ENCODE data around the gene GP5. TPM values are rescaled to one million over a fixed set of nuclear protein-coding genes. Genes with fewer than 3 reads are reported as not detected.

Gene GP5
- total RNA-seq, 1 experiment from 2014 or later: 0.15 TPM

- Histone ChIP-seq H3K27me3 (ENCODE audit: insufficient read depth, low read length) (no peaks in the 10 kb centered on the region), H3K4me1 (ENCODE audit: control insufficient read depth in 1 of 2, insufficient read depth in 2 of 2, low read length in 2 of 2) (no peaks in the 10 kb centered on the region), H3K4me2 (ENCODE audit: low read length) (no peak overlapping the region), H3K9ac (ENCODE audit: low read length) (no peak overlapping the region), H3K27ac (ENCODE audit: low read depth, low read length) (no peak overlapping the region), H4K20me1 (ENCODE audit: insufficient read depth) (no peaks in the 10 kb centered on the region), H3K9me3 (ENCODE audit: control insufficient read depth in 1 of 2, insufficient read depth in 1 of 2, low read depth in 1 of 2, low read length in 2 of 2) (no peaks in the 10 kb centered on the region), H3K9me2 (ENCODE audit: insufficient read depth) (no peaks in the 10 kb centered on the region), H3K79me2 (ENCODE audit: insufficient read depth, low read length) (no peaks in the 10 kb centered on the region), H3K4me3 (replicated peaks in 1 of 2; ENCODE audit: low read depth in 1 of 2, low read length in 2 of 2) (no peak overlapping the region), H3K36me3 (ENCODE audit: control insufficient read depth in 1 of 2, insufficient read depth in 2 of 2, low read length in 2 of 2) (no peaks in the 10 kb centered on the region), H2AFZ (ENCODE audit: low read depth, low read length, poor library complexity, severe bottlenecking) (no peak overlapping the region)
- ChIA-PET CTCF (interaction anchor here (0.8 kb wide), 1 partner anchor 10 kb away, joined by 3 read pairs; no protein-coding TSS in a partner anchor), POLR2A (no interaction called here), RAD21 (ENCODE audit: low non-redundant PET in 1 of 2, low total read pairs in 2 of 2, uncharacterized antibody in 2 of 2, unreplicated experiment in 2 of 2) (no interaction called here)
- BruUV-seq (replicated peaks): no TSS peak
- no peak for DNase-seq (ENCODE audit: low read depth, low spot score)
- intact Hi-C loops (cut with micrococcal nuclease): no loop called here
- no peak for ATAC-seq
- no peak for TF ChIP-seq EZH2phosphoT487 (IDR thresholded peaks at IDR 0.05; ENCODE audit: borderline replicate concordance)
Measured at GRCh38 chr3:194397757-194398312, 1.2 kb downstream of the GP5 start.

- ChIA-PET RAD21 (ENCODE audit: low non-redundant PET in 1 of 2, low total read pairs in 2 of 2, uncharacterized antibody in 2 of 2, unreplicated experiment in 2 of 2) (no interaction called here), POLR2A (no interaction called here), CTCF (no interaction called here)
- Histone ChIP-seq H3K9me2 (ENCODE audit: insufficient read depth) (no peaks in the 10 kb centered on the region), H4K20me1 (ENCODE audit: insufficient read depth) (no peaks in the 10 kb centered on the region), H3K79me2 (ENCODE audit: insufficient read depth, low read length) (no peaks in the 10 kb centered on the region), H3K9ac (ENCODE audit: low read length) (no peak overlapping the region), H3K4me1 (ENCODE audit: control insufficient read depth in 1 of 2, insufficient read depth in 2 of 2, low read length in 2 of 2) (no peaks in the 10 kb centered on the region), H3K4me2 (ENCODE audit: low read length) (no peak overlapping the region), H3K27ac (ENCODE audit: low read depth, low read length) (no peak overlapping the region), H3K36me3 (ENCODE audit: control insufficient read depth in 1 of 2, insufficient read depth in 2 of 2, low read length in 2 of 2) (no peaks in the 10 kb centered on the region), H2AFZ (ENCODE audit: low read depth, low read length, poor library complexity, severe bottlenecking) (no peak overlapping the region), H3K4me3 (replicated peaks in 1 of 2; ENCODE audit: low read depth in 1 of 2, low read length in 2 of 2) (no peak overlapping the region), H3K27me3 (ENCODE audit: insufficient read depth, low read length) (no peaks in the 10 kb centered on the region), H3K9me3 (ENCODE audit: control insufficient read depth in 1 of 2, insufficient read depth in 1 of 2, low read depth in 1 of 2, low read length in 2 of 2) (no peaks in the 10 kb centered on the region)
- intact Hi-C loops (cut with micrococcal nuclease): no loop called here
- ATAC-seq: no peak
- TF ChIP-seq POLR2AphosphoS5 (IDR thresholded peaks at IDR 0.05; ENCODE audit: low read depth, low read length) (no peak), RAD21 (IDR thresholded peaks at IDR 0.05; ENCODE audit: low read depth) (no peak), ZFX (IDR thresholded peaks at IDR 0.05) (no peak), ZNF274 (IDR thresholded peaks at IDR 0.05; ENCODE audit: low read depth, low read length) (no peak), CTCF (IDR thresholded peaks at IDR 0.05 in 2 of 3, conservative IDR thresholded peaks at IDR 0.05 in 1 of 3; ENCODE audit: borderline replicate concordance in 1 of 3, insufficient read depth in 1 of 3, low read depth in 2 of 3, low read length in 2 of 3) (no peak), SP1 (IDR thresholded peaks at IDR 0.05; ENCODE audit: low read depth) (no peak), FOSL1 (IDR thresholded peaks at IDR 0.05; ENCODE audit: low read depth) (no peak), POLR2A (IDR thresholded peaks at IDR 0.05; ENCODE audit: borderline replicate concordance, extremely low read depth, insufficient read depth, insufficient read length) (no peak), REST (IDR thresholded peaks at IDR 0.05; ENCODE audit: low read depth) (no peak), ELF1 (IDR thresholded peaks at IDR 0.05; ENCODE audit: borderline replicate concordance, low read depth) (no peak), JUND (IDR thresholded peaks at IDR 0.05) (no peak), MAX (IDR thresholded peaks at IDR 0.05) (no peak), CBX3 (IDR thresholded peaks at IDR 0.05; ENCODE audit: low read depth) (no peak), SIN3A (IDR thresholded peaks at IDR 0.05; ENCODE audit: low read depth) (no peak)
- no peak for DNase-seq (ENCODE audit: low read depth, low spot score)
- BruUV-seq (replicated peaks): no TSS peak
Measured at GRCh38 chr3:194396859-194397756, 2.0 kb downstream of the GP5 start.
